Smooth muscle cell (in vitro differentiated cells): Measurements from ENCODE around the gene DCTN3. TPM values are rescaled to one million over a fixed set of nuclear protein-coding genes. Genes with fewer than 3 reads are reported as not detected.

Experiments used
- DNase-seq: peaks from one replicate; lab custom pipeline; 2025; ENCODE audit not compliant: unreplicated experiment; lab: John Stamatoyannopoulos, UW
- H2AFZ ChIP-seq: fragments of 200-600 bp; sonication (generic); 2 replicates; pipeline ENCODE4 v1.6.0; 2016; ENCODE audit warnings: antibody characterized with exemption, low read depth, mild to moderate bottlenecking
- H3F3A ChIP-seq: fragments of 200-600 bp; sonication (generic); 2 replicates; pipeline ENCODE4 v1.6.0; 2017; ENCODE audit warnings: antibody characterized with exemption, low read depth
- H3K27ac ChIP-seq: fragments of 200-600 bp; sonication (generic); 2 replicates; pipeline ENCODE4 v1.5.1; 2016; ENCODE audit warnings: low read depth, mild to moderate bottlenecking
- H3K27me3 ChIP-seq: fragments of 200-600 bp; sonication (generic); 2 replicates; pipeline ENCODE4 v1.6.1; 2016; ENCODE audit warnings: low read depth, mild to moderate bottlenecking
- H3K36me3 ChIP-seq: fragments of 200-600 bp; sonication (generic); 2 replicates; pipeline ENCODE4 v1.5.1; 2016; ENCODE audit warnings: low read depth
- H3K4me1 ChIP-seq: fragments of 200-600 bp; sonication (generic); 2 replicates; pipeline ENCODE4 v1.5.1; 2016; ENCODE audit warnings: low read depth
- H3K4me2 ChIP-seq: fragments of 200-600 bp; sonication (generic); 2 replicates; pipeline ENCODE4 v1.6.0; 2016; ENCODE audit warnings: mild to moderate bottlenecking
- H3K4me3 ChIP-seq: fragments of 200-600 bp; sonication (generic); 2 replicates; pipeline ENCODE4 v1.5.1; 2016; ENCODE audit warnings: mild to moderate bottlenecking
- H3K79me2 ChIP-seq: fragments of 200-600 bp; sonication (generic); 2 replicates; pipeline ENCODE4 v1.6.0; 2016; ENCODE audit warnings: low read depth, mild to moderate bottlenecking
- H3K9ac ChIP-seq: fragments of 200-600 bp; sonication (generic); 2 replicates; pipeline ENCODE4 v1.6.0; 2016; ENCODE audit warnings: low read depth
- H3K9me3 ChIP-seq: fragments of 200-600 bp; sonication (generic); replicated peaks from 2 replicates; pipeline ENCODE4 v1.5.1; 2016; ENCODE audit warnings: low read depth
- H4K20me1 ChIP-seq: fragments of 200-600 bp; sonication (generic); 2 replicates; pipeline ENCODE4 v1.6.0; 2016; ENCODE audit warnings: low read depth
- WGBS: methylation state at CpG from one replicate; pipeline ENCODE4 v1.1.7; 2016; ENCODE audit warnings: low lambda C conversion rate; 5-methylcytosine and 5-hydroxymethylcytosine counted together
- polyA plus RNA-seq: library from polyadenylated mRNA; unstranded; fragments of >200 nt; fragmentation: Nextera tagmentation; extraction: Ambion mirVana; gene quantifications from 2 replicates; pipeline ENCODE4 v1.2.1, GENCODE V29; 2016
- total RNA-seq: library from RNA; depleted of rRNA; stranded (reverse); fragments of >200 nt; gene quantifications from 2 replicates; pipeline ENCODE4 v1.2.3, GENCODE V29; 2014
- TF ChIP-seq, protein P1 (sequence below): fragments of 200-600 bp; sonication (generic); IDR thresholded peaks from 2 replicates; pipeline ENCODE4 v1.5.1; 2017; ENCODE audit warnings: borderline replicate concordance, mild to moderate bottlenecking, antibody characterized with exemption; ENCODE audit not compliant: insufficient read depth, poor library complexity, severe bottlenecking

Gene DCTN3
- total and polyA plus RNA-seq, 2 experiments from 2014 or later, result 87.6 to 142 TPM

DNA sequence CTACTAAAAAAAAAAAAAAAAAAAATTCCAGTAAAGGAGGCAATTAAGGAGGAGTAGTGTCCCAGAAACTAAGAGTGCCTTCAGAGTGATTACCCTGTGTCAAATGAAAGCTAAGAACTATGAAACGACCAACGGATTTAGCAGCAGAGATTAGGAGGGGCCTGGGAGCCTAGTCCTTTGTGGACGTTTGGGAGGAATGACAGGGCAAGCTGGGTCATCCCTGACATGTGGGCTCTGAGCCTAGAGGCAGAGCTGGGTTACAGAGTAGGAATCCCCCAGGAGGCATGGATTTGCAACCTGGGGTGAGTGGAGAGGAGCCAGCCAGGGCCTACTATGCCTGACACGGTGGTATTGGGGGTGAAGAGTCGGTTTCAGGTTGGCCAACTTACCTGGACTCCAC lies 12.9 kb upstream of the DCTN3 start:
- Histone ChIP-seq H3K4me2 (no peak overlapping the region), H2AFZ (no peak overlapping the region), H3K9ac (no peak overlapping the region), H3K9me3 (no peaks in the 10 kb centered on the region), H3K27me3 (peaks cover 41% of the 10 kb centered on the region), H4K20me1 (no peaks in the 10 kb centered on the region), H3K27ac (no peak overlapping the region), H3K36me3 (no peaks in the 10 kb centered on the region), H3K79me2 (peaks cover 10% of the 10 kb centered on the region), H3K4me1 (peaks cover 38% of the 10 kb centered on the region), H3K4me3 (no peak overlapping the region), H3F3A (no peaks in the 10 kb centered on the region)
- TF ChIP-seq, protein P1, sequence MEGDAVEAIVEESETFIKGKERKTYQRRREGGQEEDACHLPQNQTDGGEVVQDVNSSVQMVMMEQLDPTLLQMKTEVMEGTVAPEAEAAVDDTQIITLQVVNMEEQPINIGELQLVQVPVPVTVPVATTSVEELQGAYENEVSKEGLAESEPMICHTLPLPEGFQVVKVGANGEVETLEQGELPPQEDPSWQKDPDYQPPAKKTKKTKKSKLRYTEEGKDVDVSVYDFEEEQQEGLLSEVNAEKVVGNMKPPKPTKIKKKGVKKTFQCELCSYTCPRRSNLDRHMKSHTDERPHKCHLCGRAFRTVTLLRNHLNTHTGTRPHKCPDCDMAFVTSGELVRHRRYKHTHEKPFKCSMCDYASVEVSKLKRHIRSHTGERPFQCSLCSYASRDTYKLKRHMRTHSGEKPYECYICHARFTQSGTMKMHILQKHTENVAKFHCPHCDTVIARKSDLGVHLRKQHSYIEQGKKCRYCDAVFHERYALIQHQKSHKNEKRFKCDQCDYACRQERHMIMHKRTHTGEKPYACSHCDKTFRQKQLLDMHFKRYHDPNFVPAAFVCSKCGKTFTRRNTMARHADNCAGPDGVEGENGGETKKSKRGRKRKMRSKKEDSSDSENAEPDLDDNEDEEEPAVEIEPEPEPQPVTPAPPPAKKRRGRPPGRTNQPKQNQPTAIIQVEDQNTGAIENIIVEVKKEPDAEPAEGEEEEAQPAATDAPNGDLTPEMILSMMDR, result no peak
- DNase-seq, result no peak
- 59% methylated on average over 5 of the region's 5 CpGs for whole genome bisulfite sequencing

DNA sequence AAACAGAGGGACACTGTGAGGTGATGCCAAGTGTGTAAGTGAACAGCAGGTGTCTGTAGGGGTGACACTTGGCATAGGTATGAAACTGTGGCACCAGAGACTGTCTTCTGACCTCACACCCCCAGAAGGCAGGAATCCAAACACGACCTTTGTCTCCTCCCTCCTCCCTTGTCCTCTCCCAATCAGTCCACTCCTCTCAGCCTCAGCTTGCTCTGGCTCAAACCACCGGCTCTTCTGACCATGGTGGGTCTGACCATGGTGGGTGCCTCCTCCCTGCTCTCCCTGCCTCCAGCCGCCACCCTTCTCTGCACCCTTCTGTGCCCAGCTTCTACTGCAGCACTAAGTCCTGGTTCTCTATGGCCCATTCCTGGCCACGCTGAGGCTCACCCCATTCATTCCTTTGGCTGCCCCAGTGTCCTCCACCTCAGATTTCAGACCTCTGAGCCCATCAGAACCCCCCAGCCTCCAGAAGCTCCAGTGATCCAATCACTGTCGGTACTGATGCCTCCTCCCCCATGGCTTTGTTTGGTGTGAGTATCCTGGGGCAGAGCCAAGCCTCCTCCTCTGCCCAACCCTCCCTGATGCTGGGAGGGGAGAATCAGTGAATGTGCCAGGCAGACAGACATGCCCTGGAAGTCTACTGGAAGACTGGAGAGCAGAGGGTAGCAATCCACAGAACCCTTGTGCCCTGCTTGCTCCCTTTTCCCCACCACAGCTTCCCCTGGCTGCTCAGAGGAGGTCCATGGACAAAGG lies 10.3 kb upstream of the DCTN3 start:
- Histone ChIP-seq H3F3A (no peaks in the 10 kb centered on the region), H3K4me2 (no peak overlapping the region), H3K4me3 (no peak overlapping the region), H3K9me3 (no peaks in the 10 kb centered on the region), H3K36me3 (no peaks in the 10 kb centered on the region), H3K27me3 (peaks cover 67% of the 10 kb centered on the region), H3K79me2 (no peaks in the 10 kb centered on the region), H2AFZ (no peak overlapping the region), H4K20me1 (no peaks in the 10 kb centered on the region), H3K9ac (no peak overlapping the region), H3K4me1 (peaks cover 30% of the 10 kb centered on the region), H3K27ac (no peak overlapping the region)
- TF ChIP-seq, protein P1, result no peak
- 59% methylated on average over 5 of the region's 5 CpGs for WGBS
- no peak for DNase-seq

DNA sequence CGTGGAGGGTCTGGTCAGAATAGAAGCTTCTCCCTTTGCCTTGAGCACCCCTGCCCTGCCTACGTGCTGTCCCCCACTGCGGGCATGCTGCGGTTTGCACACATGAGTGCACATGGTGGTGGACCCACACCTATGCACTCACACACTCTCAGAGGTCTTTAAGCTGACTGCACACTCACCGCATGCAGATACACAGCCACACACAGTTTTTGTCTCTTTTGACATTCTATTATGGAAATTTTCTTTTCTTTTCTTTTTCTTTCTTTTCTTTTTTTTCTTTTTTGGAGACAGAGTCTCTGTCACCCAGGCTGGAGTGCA lies 9.2 kb upstream of the DCTN3 start:
- H3K4me1 ChIP-seq, result peaks cover 40% of the 10 kb centered on the region
- no peaks in the 10 kb centered on the region for H3F3A ChIP-seq
- H3K9me3 ChIP-seq, result no peaks in the 10 kb centered on the region
- TF ChIP-seq, protein P1, result no peak
- peak overlapping the region; percentile 86 for H3K4me2 ChIP-seq
- H4K20me1 ChIP-seq, result no peaks in the 10 kb centered on the region
- H2AFZ ChIP-seq, result no peak overlapping the region
- no peak for DNase-seq
- H3K4me3 ChIP-seq, result no peak overlapping the region
- no peak overlapping the region for H3K9ac ChIP-seq
- H3K27ac ChIP-seq, result no peak overlapping the region
- H3K27me3 ChIP-seq, result peaks cover 79% of the 10 kb centered on the region
- WGBS, result 43% methylated on average over 5 of the region's 5 CpGs
- no peaks in the 10 kb centered on the region for H3K79me2 ChIP-seq
- no peaks in the 10 kb centered on the region for H3K36me3 ChIP-seq
